ENCODE measurements around the gene MTHFD2L.

MTHFD2L gene

GRCh38 chr4:74166818-74167217 lies 8.9 kb downstream of the MTHFD2L start:
- peaks cover 18% of the 10 kb centered on the region for H3K4me1 ChIP-seq (ENCODE audit: low read depth, poor library complexity, severe bottlenecking)

GRCh38 chr4:74167585-74167984 lies 9.7 kb downstream of the MTHFD2L start:
- TF ChIP-seq, protein P1, sequence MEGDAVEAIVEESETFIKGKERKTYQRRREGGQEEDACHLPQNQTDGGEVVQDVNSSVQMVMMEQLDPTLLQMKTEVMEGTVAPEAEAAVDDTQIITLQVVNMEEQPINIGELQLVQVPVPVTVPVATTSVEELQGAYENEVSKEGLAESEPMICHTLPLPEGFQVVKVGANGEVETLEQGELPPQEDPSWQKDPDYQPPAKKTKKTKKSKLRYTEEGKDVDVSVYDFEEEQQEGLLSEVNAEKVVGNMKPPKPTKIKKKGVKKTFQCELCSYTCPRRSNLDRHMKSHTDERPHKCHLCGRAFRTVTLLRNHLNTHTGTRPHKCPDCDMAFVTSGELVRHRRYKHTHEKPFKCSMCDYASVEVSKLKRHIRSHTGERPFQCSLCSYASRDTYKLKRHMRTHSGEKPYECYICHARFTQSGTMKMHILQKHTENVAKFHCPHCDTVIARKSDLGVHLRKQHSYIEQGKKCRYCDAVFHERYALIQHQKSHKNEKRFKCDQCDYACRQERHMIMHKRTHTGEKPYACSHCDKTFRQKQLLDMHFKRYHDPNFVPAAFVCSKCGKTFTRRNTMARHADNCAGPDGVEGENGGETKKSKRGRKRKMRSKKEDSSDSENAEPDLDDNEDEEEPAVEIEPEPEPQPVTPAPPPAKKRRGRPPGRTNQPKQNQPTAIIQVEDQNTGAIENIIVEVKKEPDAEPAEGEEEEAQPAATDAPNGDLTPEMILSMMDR (conservative IDR thresholded peaks at IDR 0.05; ENCODE audit: low read depth, low read length), result no peak
- Histone ChIP-seq H3K4me2 (no peak overlapping the region), H3K79me2 (ENCODE audit: insufficient read depth, low read depth) (peaks cover 18% of the 10 kb centered on the region; the same call in 1 of the 2 replicates), H3K4me1 (ENCODE audit: low read depth, poor library complexity, severe bottlenecking) (peaks cover 13% of the 10 kb centered on the region), H3K27ac (no peak overlapping the region), H3K36me3 (ENCODE audit: insufficient read depth) (no peaks in the 10 kb centered on the region), H4K20me1 (ENCODE audit: insufficient read depth) (no peaks in the 10 kb centered on the region; the same call in 1 of the 2 replicates), H3K27me3 (ENCODE audit: insufficient read depth, low read depth) (no peaks in the 10 kb centered on the region), H2AFZ (ENCODE audit: low read depth) (no peak overlapping the region), H3K9ac (no peak overlapping the region), H3K4me3 (IDR thresholded peaks at IDR 0.05; ENCODE audit: insufficient read depth, low read depth, low read length) (no peak overlapping the region)

More at GRCh38 chr4:74166818-74167217, 8.9 kb downstream of the MTHFD2L start:
- no peak overlapping the region for H3K9ac ChIP-seq
- no peak overlapping the region for H2AFZ ChIP-seq (ENCODE audit: low read depth)
- H3K79me2 ChIP-seq (ENCODE audit: insufficient read depth, low read depth), result peaks cover 25% of the 10 kb centered on the region; the same call in 1 of the 2 replicates
- no peak overlapping the region for H3K4me3 ChIP-seq (IDR thresholded peaks at IDR 0.05; ENCODE audit: insufficient read depth, low read depth, low read length)
- H3K27me3 ChIP-seq (ENCODE audit: insufficient read depth, low read depth), result no peaks in the 10 kb centered on the region
- TF ChIP-seq, protein P1 (conservative IDR thresholded peaks at IDR 0.05; ENCODE audit: low read depth, low read length), result no peak
- no peak overlapping the region for H3K27ac ChIP-seq
- no peak overlapping the region for H3K4me2 ChIP-seq
- H3K36me3 ChIP-seq (ENCODE audit: insufficient read depth), result 0 out of 2 replicates have a peak, but pooled peaks cover 2% of the 10 kb centered on the region
- H4K20me1 ChIP-seq (ENCODE audit: insufficient read depth), result no peaks in the 10 kb centered on the region; the same call in 1 of the 2 replicates

GRCh38 chr4:74168841-74169240 lies 10.9 kb downstream of the MTHFD2L start:
- H3K36me3 ChIP-seq (ENCODE audit: insufficient read depth), result no peaks in the 10 kb centered on the region
- no peak overlapping the region for H3K9ac ChIP-seq
- H3K4me3 ChIP-seq (IDR thresholded peaks at IDR 0.05; ENCODE audit: insufficient read depth, low read depth, low read length), result no peak overlapping the region
- no peaks in the 10 kb centered on the region; the same call in 1 of the 2 replicates for H4K20me1 ChIP-seq (ENCODE audit: insufficient read depth)
- H2AFZ ChIP-seq (ENCODE audit: low read depth), result no peak overlapping the region
- no peak overlapping the region for H3K27ac ChIP-seq
- no peak overlapping the region for H3K4me2 ChIP-seq
- peaks cover 8% of the 10 kb centered on the region; the same call in 1 of the 2 replicates for H3K79me2 ChIP-seq (ENCODE audit: insufficient read depth, low read depth)
- peaks cover 9% of the 10 kb centered on the region for H3K4me1 ChIP-seq (ENCODE audit: low read depth, poor library complexity, severe bottlenecking)
- TF ChIP-seq, protein P1 (conservative IDR thresholded peaks at IDR 0.05; ENCODE audit: low read depth, low read length), result no peak
- no peaks in the 10 kb centered on the region for H3K27me3 ChIP-seq (ENCODE audit: insufficient read depth, low read depth)

GRCh38 chr4:74173321-74173720 lies 15.4 kb downstream of the MTHFD2L start:
- Histone ChIP-seq H3K4me2 (no peak overlapping the region), H3K36me3 (ENCODE audit: insufficient read depth) (no peaks in the 10 kb centered on the region), H3K79me2 (ENCODE audit: insufficient read depth, low read depth) (no peaks in the 10 kb centered on the region), H3K27ac (no peak overlapping the region), H2AFZ (ENCODE audit: low read depth) (no peak overlapping the region), H3K27me3 (ENCODE audit: insufficient read depth, low read depth) (no peaks in the 10 kb centered on the region), H3K4me1 (ENCODE audit: low read depth, poor library complexity, severe bottlenecking) (no peaks in the 10 kb centered on the region), H3K9ac (no peak overlapping the region), H4K20me1 (ENCODE audit: insufficient read depth) (no peaks in the 10 kb centered on the region), H3K4me3 (IDR thresholded peaks at IDR 0.05; ENCODE audit: insufficient read depth, low read depth, low read length) (no peak overlapping the region)
- TF ChIP-seq, protein P1 (conservative IDR thresholded peaks at IDR 0.05; ENCODE audit: low read depth, low read length), result no peak
